Activated CD4-positive, alpha-beta memory T cell treated with anti-CD3 and anti-CD28 coated beads for 36 hours (primary cell): ENCODE measurements around the gene TUBGCP3. TPM values are rescaled to one million over a fixed set of nuclear protein-coding genes. Genes with fewer than 3 reads are reported as not detected.
"Not testable (repeated sequence)": the region's sequence is repeated elsewhere in the genome, so short reads cannot be mapped to it uniquely, and the experiment has no call there.

ENCODE experiments used
- CTCF ChIA-PET: fragments of 350-600 bp; sonication (Branson Sonifier 250); formaldehyde crosslinking; loops from one replicate; lab custom pipeline; 2021; ENCODE audit warnings: antibody characterized with exemption, inconsistent platforms; lab: Charles Lee
- POLR2A ChIA-PET: fragments of 350-600 bp; sonication (Branson Sonifier 250); formaldehyde crosslinking; loops from one replicate; lab custom pipeline; 2021; ENCODE audit warnings: antibody characterized with exemption; lab: Charles Lee
- DNase-seq: peaks from one replicate; pipeline ENCODE4 v3.0.0-alpha.2; 2020
- H3K27ac Mint-ChIP-seq: one replicate; pipeline ENCODE4 v1.8.0; 2021; ENCODE audit warnings: mixed read lengths
- H3K27me3 Mint-ChIP-seq: one replicate; pipeline ENCODE4 v1.8.0; 2021; ENCODE audit warnings: mixed read lengths
- H3K36me3 Mint-ChIP-seq: one replicate; pipeline ENCODE4 v1.8.0; 2021; ENCODE audit warnings: mixed read lengths
- H3K4me1 Mint-ChIP-seq: one replicate; pipeline ENCODE4 v1.8.0; 2021; ENCODE audit warnings: low read depth, mixed read lengths
- H3K4me3 Mint-ChIP-seq: one replicate; pipeline ENCODE4 v1.8.0; 2021; ENCODE audit warnings: mild to moderate bottlenecking, mixed read lengths
- H3K9me3 Mint-ChIP-seq: one replicate; pipeline ENCODE4 v1.8.0; 2021; ENCODE audit warnings: mixed read lengths
- intact Hi-C: fragments of 100-400 bp; cut with micrococcal nuclease; formaldehyde crosslinking; loops from one replicate; pipeline ENCODE4 v1.15.1; 2023
- total RNA-seq, 2 experiments: library from RNA; stranded (reverse); gene quantifications; one replicate each; pipeline ENCODE4 v1.2.3, GENCODE V29; 2021

The TUBGCP3 gene
- total RNA-seq, 2 experiments from 2014 or later = 51.7 to 53.7 TPM

GRCh38 chr13:112513761-112514160 is 74.2 kb downstream of the TUBGCP3 start:
- POLR2A ChIA-PET = no interaction called here
- Mint-ChIP-seq H3K4me3 (no peak overlapping the region), H3K36me3 (peaks cover 32% of the 10 kb centered on the region)

DNA sequence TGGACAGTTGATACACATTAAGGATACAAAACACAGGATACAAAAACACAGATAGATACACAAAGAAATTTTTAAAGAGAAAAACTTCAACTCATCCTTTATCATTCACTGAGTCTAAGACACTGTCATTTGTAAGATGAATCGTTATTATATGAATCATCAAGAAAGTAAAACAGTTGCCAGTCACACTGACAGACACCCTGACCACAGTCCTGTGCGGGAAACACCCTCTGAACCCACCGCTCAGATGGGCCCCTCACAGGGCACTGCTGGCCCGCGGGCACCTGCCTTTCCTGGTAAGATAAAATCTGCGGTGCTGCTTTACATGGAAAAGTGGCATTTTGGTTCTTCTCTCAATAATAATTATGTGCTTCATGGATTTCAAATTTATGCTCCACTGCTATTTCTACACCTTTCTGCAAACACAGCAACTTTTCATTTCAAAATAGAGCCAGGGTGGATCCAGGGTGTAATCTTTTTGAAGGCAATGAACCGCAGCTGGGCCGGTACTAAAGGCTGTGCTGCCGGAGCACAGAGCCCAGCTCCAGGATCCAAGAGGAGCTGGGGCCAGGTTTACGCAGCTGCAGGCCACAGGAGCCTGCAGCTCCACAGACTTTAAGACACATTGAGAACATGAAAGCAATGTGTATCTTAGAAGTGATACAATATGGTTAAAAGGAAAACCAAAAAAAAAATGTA is 76.8 kb downstream of the TUBGCP3 start:
- DNase-seq = peak; percentile 40
- no peak overlapping the region for H3K4me3 Mint-ChIP-seq
- H3K27me3 Mint-ChIP-seq = no peaks in the 10 kb centered on the region
- peaks cover 37% of the 10 kb centered on the region for H3K36me3 Mint-ChIP-seq
- POLR2A ChIA-PET = no interaction called here
- no peaks in the 10 kb centered on the region for H3K9me3 Mint-ChIP-seq
- CTCF ChIA-PET = interaction anchor here (1.5 to 1.7 kb wide), 2 partner anchors 10 to 95 kb away, joined by 4 to 6 read pairs; no protein-coding TSS in a partner anchor
- intact Hi-C loops = loop anchor here (5.0 kb wide), 1 partner anchor 96 kb away; no protein-coding TSS in a partner anchor
- peaks cover 2% of the 10 kb centered on the region for H3K4me1 Mint-ChIP-seq
- H3K27ac Mint-ChIP-seq = peak overlapping the region; percentile 58

More at GRCh38 chr13:112513761-112514160, 74.2 kb downstream of the TUBGCP3 start:
- Mint-ChIP-seq H3K4me1 (peaks cover 2% of the 10 kb centered on the region), H3K27me3 (no peaks in the 10 kb centered on the region), H3K27ac (no peak overlapping the region), H3K9me3 (no peaks in the 10 kb centered on the region)
- intact Hi-C loops = loop anchor here (5.0 kb wide), 1 partner anchor 94 kb away; no protein-coding TSS in a partner anchor
- CTCF ChIA-PET = no interaction called here
- DNase-seq = no peak

- Mint-ChIP-seq H3K4me3 (no peak overlapping the region), H3K27ac (peak overlapping the region; percentile 58), H3K36me3 (peaks cover 42% of the 10 kb centered on the region), H3K9me3 (no peaks in the 10 kb centered on the region), H3K27me3 (no peaks in the 10 kb centered on the region), H3K4me1 (peaks cover 2% of the 10 kb centered on the region)
- ChIA-PET CTCF (no interaction called here), POLR2A (no interaction called here)
- no peak for DNase-seq
- intact Hi-C loops = loop anchor here (5.0 kb wide), 1 partner anchor 97 kb away; no protein-coding TSS in a partner anchor
These were observed 77.8 kb downstream of the TUBGCP3 start for GRCh38 chr13:112510002-112510780.

DNA sequence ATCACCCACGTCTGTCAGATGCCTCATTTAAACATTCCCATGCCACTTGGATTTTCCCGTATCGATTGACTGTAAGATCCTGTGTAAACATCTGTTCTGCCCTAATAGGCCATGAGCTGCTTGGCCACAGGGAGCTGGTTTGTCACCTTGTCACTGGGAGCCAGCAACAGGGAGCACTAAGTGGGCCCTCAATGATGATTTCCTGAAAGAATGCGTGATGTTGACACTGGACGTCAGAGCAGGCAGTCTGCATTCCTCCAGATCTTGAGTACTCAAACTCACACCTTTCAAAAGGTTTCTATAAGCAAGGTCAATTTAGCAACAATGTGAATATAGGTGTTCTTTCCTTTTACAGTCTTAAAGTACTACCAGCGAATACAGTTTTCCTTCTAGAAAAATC is 78.8 kb downstream of the TUBGCP3 start:
- DNase-seq = no peak
- intact Hi-C loops = no loop called here
- peaks cover 44% of the 10 kb centered on the region for H3K36me3 Mint-ChIP-seq
- H3K27me3 Mint-ChIP-seq = no peaks in the 10 kb centered on the region
- no peak overlapping the region for H3K27ac Mint-ChIP-seq
- POLR2A ChIA-PET = no interaction called here
- H3K4me1 Mint-ChIP-seq = peaks cover 2% of the 10 kb centered on the region
- H3K4me3 Mint-ChIP-seq = no peak overlapping the region
- CTCF ChIA-PET = no interaction called here
- H3K9me3 Mint-ChIP-seq = no peaks in the 10 kb centered on the region

DNA sequence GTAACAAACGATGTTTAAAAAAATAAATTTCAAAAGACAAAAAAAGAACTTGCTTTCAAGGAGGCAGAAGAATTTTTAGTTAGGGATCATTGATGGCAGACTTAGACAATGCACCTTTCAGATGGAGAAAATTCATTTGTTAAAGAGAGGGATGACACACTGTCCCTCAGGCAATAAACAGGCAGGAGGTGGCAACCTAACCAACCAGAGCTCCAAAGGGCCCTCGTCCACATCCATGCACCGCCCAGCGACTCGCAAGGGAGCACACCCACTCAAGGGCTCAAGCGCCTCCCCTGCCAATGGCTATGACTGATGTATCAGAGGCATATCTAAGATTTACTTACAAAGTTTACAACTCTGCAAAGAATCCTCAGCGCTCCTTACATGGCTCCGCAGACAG is 81.9 kb downstream of the TUBGCP3 start:
- DNase-seq = no peak
- ChIA-PET POLR2A (no interaction called here), CTCF (no interaction called here)
- H3K27me3 Mint-ChIP-seq = no peaks in the 10 kb centered on the region
- peaks cover 47% of the 10 kb centered on the region for H3K36me3 Mint-ChIP-seq
- H3K27ac Mint-ChIP-seq = no peak overlapping the region
- H3K4me3 Mint-ChIP-seq = no peak overlapping the region
- H3K4me1 Mint-ChIP-seq = peaks cover 2% of the 10 kb centered on the region
- H3K9me3 Mint-ChIP-seq = no peaks in the 10 kb centered on the region
- intact Hi-C loops = no loop called here

- Mint-ChIP-seq H3K27me3 (no peaks in the 10 kb centered on the region), H3K27ac (no peak overlapping the region), H3K9me3 (no peaks in the 10 kb centered on the region), H3K4me1 (no peaks in the 10 kb centered on the region), H3K4me3 (no peak overlapping the region), H3K36me3 (peaks cover 38% of the 10 kb centered on the region)
- CTCF ChIA-PET = no interaction called here
- intact Hi-C loops = no loop called here
- POLR2A ChIA-PET = no interaction called here
- no peak for DNase-seq
These were observed 91.8 kb downstream of the TUBGCP3 start for GRCh38 chr13:112496166-112496565.

DNA sequence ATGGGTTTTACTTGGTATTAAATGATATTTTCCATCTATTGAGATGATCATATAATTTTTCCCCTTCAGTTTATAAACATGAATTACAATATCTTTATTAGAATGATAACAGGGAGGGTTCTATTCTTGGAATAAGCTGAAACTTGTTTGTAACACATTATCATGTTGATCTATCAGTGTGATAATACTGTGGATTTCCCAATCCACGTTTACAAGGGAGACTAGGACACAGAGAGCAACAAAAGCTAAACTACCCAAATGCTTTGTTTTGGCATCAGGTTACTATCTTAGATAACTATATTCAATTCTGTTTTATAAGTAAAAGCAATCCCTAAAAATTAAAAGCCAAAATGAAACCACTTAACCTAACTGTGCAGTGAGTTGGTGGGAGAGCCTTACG is 92.5 kb downstream of the TUBGCP3 start:
- H3K4me1 Mint-ChIP-seq = no peaks in the 10 kb centered on the region
- peaks cover 37% of the 10 kb centered on the region for H3K36me3 Mint-ChIP-seq
- no peaks in the 10 kb centered on the region for H3K27me3 Mint-ChIP-seq
- POLR2A ChIA-PET = no interaction called here
- CTCF ChIA-PET = no interaction called here
- no peak for DNase-seq
- intact Hi-C loops = no loop called here
- H3K4me3 Mint-ChIP-seq = no peak overlapping the region
- no peaks in the 10 kb centered on the region for H3K9me3 Mint-ChIP-seq
- no peak overlapping the region for H3K27ac Mint-ChIP-seq

DNA sequence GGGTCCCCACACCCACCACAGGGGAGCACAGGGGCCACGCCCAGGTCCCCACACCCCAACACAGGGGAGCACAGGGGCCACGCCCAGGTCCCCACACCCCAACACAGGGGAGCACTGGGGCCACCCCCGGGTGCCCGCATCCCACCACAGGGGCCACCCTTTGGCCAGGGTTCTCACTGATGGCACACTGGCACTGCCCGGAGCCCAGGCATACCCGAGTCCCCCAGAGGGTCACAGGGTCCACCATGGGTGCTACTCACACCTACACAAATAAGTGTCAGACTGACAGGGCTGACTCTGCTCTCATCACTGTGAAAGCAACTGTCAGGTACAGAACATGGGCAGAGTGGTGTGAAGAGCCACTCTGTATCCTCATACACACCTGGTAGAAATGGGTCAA is 98.8 kb downstream of the TUBGCP3 start:
- Mint-ChIP-seq H3K4me1 (no peaks in the 10 kb centered on the region), H3K9me3 (no peaks in the 10 kb centered on the region), H3K36me3 (peaks cover 35% of the 10 kb centered on the region), H3K27me3 (no peaks in the 10 kb centered on the region), H3K27ac (no peak overlapping the region), H3K4me3 (no peak overlapping the region)
- CTCF ChIA-PET = no interaction called here
- POLR2A ChIA-PET = no interaction called here
- intact Hi-C loops = no loop called here
- no peak for DNase-seq

DNA sequence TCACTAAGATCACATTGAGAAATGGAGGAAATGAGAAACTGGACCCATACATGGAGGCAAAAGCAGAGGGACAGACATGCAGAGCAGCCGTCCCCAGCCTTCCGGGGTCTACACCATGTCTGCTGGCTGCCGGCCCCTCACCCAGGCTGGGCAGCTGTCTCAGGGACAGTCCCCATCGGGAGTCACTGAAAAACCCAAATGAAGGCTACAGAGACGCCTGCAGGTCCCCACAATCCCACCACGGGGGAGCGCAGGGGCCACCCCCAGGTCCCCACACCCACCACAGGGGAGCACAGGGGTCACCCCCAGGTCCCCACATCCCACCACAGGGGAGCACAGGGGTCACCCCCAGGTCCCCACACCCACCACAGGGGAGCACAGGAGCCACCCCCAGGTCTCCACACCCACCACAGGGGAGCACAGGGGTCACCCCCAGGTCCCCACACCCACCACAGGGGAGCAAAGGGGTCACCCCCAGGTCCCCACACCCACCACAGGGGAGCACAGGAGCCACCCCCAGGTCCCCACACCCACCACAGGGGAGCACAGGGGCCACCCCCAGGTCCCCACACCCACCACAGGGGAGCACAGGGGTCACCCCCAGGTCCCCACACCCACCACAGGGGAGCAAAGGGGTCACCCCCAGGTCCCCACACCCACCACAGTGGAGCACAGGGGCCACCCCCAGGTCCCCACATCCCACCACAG is 99.5 kb downstream of the TUBGCP3 start:
- H3K27ac Mint-ChIP-seq, H3K4me3 Mint-ChIP-seq, POLR2A ChIA-PET, DNase-seq, H3K27me3 Mint-ChIP-seq, intact Hi-C loops, CTCF ChIA-PET, H3K9me3 Mint-ChIP-seq, H3K4me1 Mint-ChIP-seq: not testable (repeated sequence)
- H3K36me3 Mint-ChIP-seq = peaks cover 35% of the 10 kb centered on the region

DNA sequence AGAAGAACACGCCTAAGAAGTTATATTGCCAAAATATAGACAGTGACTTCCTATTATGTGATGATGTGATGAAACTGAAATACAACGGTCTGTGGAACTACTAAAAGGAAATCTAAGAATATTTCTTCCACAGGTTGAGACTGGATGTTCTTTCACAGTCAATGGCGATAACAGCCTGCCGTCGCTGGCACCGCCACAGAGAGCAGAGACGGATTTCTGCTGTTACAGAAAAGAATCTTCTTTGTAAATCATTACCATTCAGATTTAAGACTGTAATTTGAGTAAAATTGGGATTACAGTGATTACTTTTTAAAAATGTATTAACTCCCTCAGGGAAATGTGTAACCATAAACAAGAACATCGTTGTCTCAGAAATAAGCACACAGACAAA is 100.8 kb downstream of the TUBGCP3 start:
- Mint-ChIP-seq H3K4me3 (no peak overlapping the region), H3K27me3 (no peaks in the 10 kb centered on the region), H3K9me3 (peaks cover 4% of the 10 kb centered on the region), H3K4me1 (no peaks in the 10 kb centered on the region), H3K36me3 (peaks cover 35% of the 10 kb centered on the region), H3K27ac (no peak overlapping the region)
- ChIA-PET CTCF (no interaction called here), POLR2A (no interaction called here)
- intact Hi-C loops = no loop called here
- DNase-seq = no peak

GRCh38 chr13:112486386-112487126 is 101.4 kb downstream of the TUBGCP3 start:
- Mint-ChIP-seq H3K27me3 (no peaks in the 10 kb centered on the region), H3K27ac (no peak overlapping the region), H3K9me3 (peaks cover 4% of the 10 kb centered on the region), H3K36me3 (peaks cover 35% of the 10 kb centered on the region), H3K4me3 (no peak overlapping the region), H3K4me1 (no peaks in the 10 kb centered on the region)
- CTCF ChIA-PET = no interaction called here
- no peak for DNase-seq
- POLR2A ChIA-PET = no interaction called here
- intact Hi-C loops = no loop called here

DNA sequence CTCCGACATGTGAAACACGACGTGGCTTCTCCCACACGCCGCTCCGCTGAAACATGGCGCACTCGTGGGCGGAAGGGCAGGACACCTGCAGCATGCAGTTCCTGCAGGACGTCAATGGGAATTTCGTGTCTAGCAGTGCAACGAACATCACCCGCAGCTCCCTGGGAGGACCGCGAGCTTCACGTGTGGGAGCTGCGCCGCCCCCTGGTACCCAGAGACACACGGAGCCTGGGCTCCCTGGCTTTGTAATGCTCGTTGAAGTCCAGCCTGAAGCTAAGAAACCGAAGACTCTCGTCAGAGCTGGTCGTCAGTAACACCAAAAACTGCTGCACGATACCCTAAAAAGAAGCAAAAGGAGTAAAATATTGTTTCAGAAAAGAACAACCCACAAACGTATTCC is 102.1 kb downstream of the TUBGCP3 start:
- not testable (repeated sequence) for H3K9me3 Mint-ChIP-seq, H3K4me3 Mint-ChIP-seq

More for the DNA sequence above, 102.1 kb downstream of the TUBGCP3 start:
- intact Hi-C loops, DNase-seq, H3K4me1 Mint-ChIP-seq, CTCF ChIA-PET, H3K27ac Mint-ChIP-seq, POLR2A ChIA-PET, H3K27me3 Mint-ChIP-seq: not testable (repeated sequence)
- peaks cover 33% of the 10 kb centered on the region for H3K36me3 Mint-ChIP-seq
